Kidney epithelial cell (primary cell): ENCODE data around the gene FHOD1. TPM values are rescaled to one million over a fixed set of nuclear protein-coding genes. Genes with fewer than 3 reads are reported as not detected.
A peak's percentile ranks its signal among the peaks of the same experiment; 100 is the strongest.

Experiments used
- DNase-seq: peaks from one replicate; pipeline ENCODE4 v3.0.0-alpha.2; 2010; ENCODE audit warnings: low read depth
- H3K27me3 ChIP-seq: 2 replicates; pipeline ENCODE4 v1.6.0; 2011; ENCODE audit warnings: low read length; ENCODE audit not compliant: control insufficient read depth, insufficient read depth
- H3K36me3 ChIP-seq: 2 replicates; pipeline ENCODE4 v1.5.1; 2011; ENCODE audit warnings: low read length; ENCODE audit not compliant: control insufficient read depth, insufficient read depth
- H3K4me3 ChIP-seq: 2 replicates; pipeline ENCODE4 v1.5.1; 2011; ENCODE audit warnings: low read depth, mild to moderate bottlenecking, control low read depth, low read length
- CTCF ChIP-seq: IDR thresholded peaks from 2 replicates; pipeline ENCODE4 v1.5.1; 2011; ENCODE audit warnings: mild to moderate bottlenecking, moderate library complexity, low read length, control low read depth, inconsistent platforms; ENCODE audit not compliant: insufficient read depth, poor library complexity, severe bottlenecking
- total RNA-seq: library from RNA; depleted of rRNA; stranded (reverse); fragments of >200 nt; gene quantifications from 2 replicates; pipeline ENCODE4 v1.2.3, GENCODE V29; 2015

The FHOD1 gene
- total RNA-seq, 1 donor from 2014 or later = 3.8 TPM

GRCh38 chr16:67188323-67188722 is 59.0 kb downstream of the FHOD1 start:
- H3K4me3 ChIP-seq = no peak overlapping the region
- no peak for DNase-seq
- TF ChIP-seq CTCF = no peak
- H3K36me3 ChIP-seq = no peaks in the 10 kb centered on the region
- peaks cover 6% of the 10 kb centered on the region for H3K27me3 ChIP-seq

- H3K36me3 ChIP-seq = no peaks in the 10 kb centered on the region
- no peak overlapping the region for H3K4me3 ChIP-seq
- TF ChIP-seq CTCF = no peak
- no peak for DNase-seq
- peaks cover 6% of the 10 kb centered on the region for H3K27me3 ChIP-seq
Observed at GRCh38 chr16:67187175-67187890, 59.9 kb downstream of the FHOD1 start.

- Histone ChIP-seq H3K4me3 (no peak overlapping the region), H3K36me3 (no peaks in the 10 kb centered on the region), H3K27me3 (peaks cover 6% of the 10 kb centered on the region)
- TF ChIP-seq CTCF = no peak
- no peak for DNase-seq
Observed at GRCh38 chr16:67186550-67186950, 60.7 kb downstream of the FHOD1 start.

DNA sequence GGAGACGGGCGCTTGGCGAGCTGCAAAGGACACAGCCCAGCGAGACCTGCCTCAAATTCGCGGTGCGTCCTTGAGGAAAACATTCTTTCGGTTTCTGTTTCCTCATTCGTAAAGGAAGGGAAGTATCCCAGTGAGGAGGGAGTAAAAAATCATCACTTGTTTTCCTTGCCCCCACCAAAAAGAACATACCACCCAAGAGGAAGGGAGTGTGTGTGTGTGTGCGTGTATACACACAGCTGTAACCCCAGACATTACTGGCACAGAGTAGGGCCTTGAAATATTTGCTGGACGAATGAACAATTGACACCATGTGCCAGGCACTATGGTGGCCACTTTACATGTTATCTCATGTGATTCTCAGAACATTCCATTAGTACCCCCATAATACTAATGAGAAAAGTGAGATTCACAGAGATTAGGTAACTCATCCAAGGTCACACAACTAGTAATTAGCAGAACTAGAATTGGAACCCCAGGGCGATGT is 61.6 kb downstream of the FHOD1 start:
- no peak for DNase-seq
- TF ChIP-seq CTCF = no peak
- H3K27me3 ChIP-seq = peaks cover 6% of the 10 kb centered on the region
- no peak overlapping the region for H3K4me3 ChIP-seq
- no peaks in the 10 kb centered on the region for H3K36me3 ChIP-seq

DNA sequence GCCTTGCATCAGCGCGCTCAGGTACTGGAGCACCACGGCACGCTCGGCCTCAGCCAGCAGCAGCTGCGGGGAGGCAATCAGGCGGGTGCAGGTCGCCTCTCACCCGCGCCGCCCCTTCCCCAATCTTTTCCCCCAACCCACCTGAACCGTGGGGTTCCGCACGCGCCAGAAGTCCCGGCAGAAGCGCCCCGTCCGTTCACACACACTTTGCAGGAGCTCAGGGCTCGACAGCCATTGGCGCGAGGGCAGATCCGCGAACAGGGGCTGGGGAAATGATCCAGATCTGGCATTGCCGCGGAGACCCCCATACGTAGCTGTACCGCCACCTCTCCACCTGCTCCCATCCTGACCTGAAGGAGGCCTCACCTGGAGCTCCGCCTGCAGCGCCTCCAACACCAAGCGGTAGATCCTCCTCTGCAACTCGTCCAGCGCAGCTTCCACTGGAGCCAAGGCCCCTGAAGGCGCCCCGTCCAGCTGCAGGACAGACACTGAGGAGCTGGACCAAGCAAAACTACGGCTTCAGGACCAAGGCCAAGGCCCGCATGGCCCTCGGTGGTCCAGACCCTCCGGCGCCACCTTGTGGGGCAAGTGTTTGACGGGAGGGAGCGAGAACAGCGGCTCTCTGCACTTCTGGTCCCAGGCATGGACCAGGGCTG is 62.2 kb downstream of the FHOD1 start:
- Histone ChIP-seq H3K36me3 (no peaks in the 10 kb centered on the region), H3K27me3 (peaks cover 6% of the 10 kb centered on the region), H3K4me3 (no peak overlapping the region)
- DNase-seq = no peak
- peak; percentile 95 for TF ChIP-seq CTCF

GRCh38 chr16:67184453-67184994 is 62.8 kb downstream of the FHOD1 start:
- no peak for DNase-seq

More at GRCh38 chr16:67184453-67184994, 62.8 kb downstream of the FHOD1 start:
- no peak for TF ChIP-seq CTCF
- H3K27me3 ChIP-seq = peaks cover 6% of the 10 kb centered on the region
- H3K4me3 ChIP-seq = peak overlapping the region; percentile 63
- H3K36me3 ChIP-seq = no peaks in the 10 kb centered on the region
